Prostate gland (tissue), 2 donors: Measurements from ENCODE around the gene ANKRD45. TPM values are rescaled to one million over a fixed set of nuclear protein-coding genes. Genes with fewer than 3 reads are reported as not detected.

Source experiments
- DNase-seq: peaks from one replicate; pipeline ENCODE4 v3.0.0-alpha.2; 2019; ENCODE audit warnings: low spot score
- H3K27ac ChIP-seq, 2 donors: fragments of 200-600 bp; sonication (generic); 2 replicates each; pipeline ENCODE4 v1.5.1; 2017 to 2019
- H3K27me3 ChIP-seq: fragments of 200-600 bp; sonication (generic); replicated peaks from 2 replicates; pipeline ENCODE4 v1.5.1; 2019; ENCODE audit not compliant: insufficient read depth
- H3K36me3 ChIP-seq, 2 donors: fragments of 200-600 bp; sonication (generic); 1 replicate in 1 of 2; 2 replicates in 1 of 2; pipeline versions ENCODE4 v1.5.1 to v1.8.1; 2017 to 2019
- H3K4me1 ChIP-seq: fragments of 200-600 bp; sonication (generic); replicated peaks from 2 replicates; pipeline ENCODE4 v1.5.1; 2019
- H3K4me3 ChIP-seq, 2 donors: fragments of 200-600 bp; sonication (generic); 2 replicates each; pipeline ENCODE4 v1.5.1; 2017 to 2019
- H3K9me3 ChIP-seq: fragments of 200-600 bp; sonication (generic); 2 replicates; pipeline ENCODE4 v1.5.1; 2017
- POLR2A ChIP-seq: fragments of 450-650 bp; IDR thresholded peaks from one replicate; pipeline ENCODE4 v1.6.1; 2016; ENCODE audit warnings: antibody characterized with exemption, mild to moderate bottlenecking
- POLR2AphosphoS5 ChIP-seq: sonication (generic); formaldehyde crosslinking; IDR thresholded peaks from one replicate; pipeline ENCODE4 v1.6.1; 2017; ENCODE audit warnings: antibody characterized with exemption
- WGBS: methylation state at CpG from one replicate; pipeline ENCODE4 v1.1.5; 2018; 5-methylcytosine and 5-hydroxymethylcytosine counted together
- intact Hi-C: fragments of 100-400 bp; cut with DNase I; formaldehyde crosslinking; loops from one replicate; pipeline ENCODE4 v1.14.2; 2022
- total RNA-seq, 2 donors: library from RNA; depleted of rRNA; stranded (reverse); fragments of >200 nt; gene quantifications; one replicate each; pipeline ENCODE4 v1.1.0, GENCODE V29; 2016
- TF ChIP-seq, protein P1 (sequence below), 4 experiments: fragments of 200-600 bp in 2 of 4; fragments of 450-650 bp in 2 of 4; sonication (generic) in 2 of 4; IDR thresholded peaks; 1 replicate in 3 of 4; 2 replicates in 1 of 4; pipeline ENCODE4 v1.5.1; 2016 to 2019; ENCODE audit warnings: antibody characterized with exemption in 4 of 4, mild to moderate bottlenecking in 2 of 4, moderate library complexity in 2 of 4

ANKRD45 gene
- total RNA-seq, 2 donors from 2014 or later = 2.3 TPM; not detected in 1

GRCh38 chr1:173663159-173663558 is 6.5 kb downstream of the ANKRD45 start:
- intact Hi-C loops = loop anchor here (10.0 kb wide), 1 partner anchor 158 kb away; no protein-coding TSS in a partner anchor
- 78% methylated on average over 3 of the region's 3 CpGs for WGBS
- Histone ChIP-seq H3K27me3 (no peaks in the 10 kb centered on the region), H3K9me3 (no peaks in the 10 kb centered on the region), H3K27ac (no peak overlapping the region), H3K4me3 (no peak overlapping the region), H3K36me3 (no peaks in the 10 kb centered on the region), H3K4me1 (no peaks in the 10 kb centered on the region)
- TF ChIP-seq POLR2AphosphoS5 = no peak
- no peak for TF ChIP-seq POLR2A
- TF ChIP-seq, protein P1, sequence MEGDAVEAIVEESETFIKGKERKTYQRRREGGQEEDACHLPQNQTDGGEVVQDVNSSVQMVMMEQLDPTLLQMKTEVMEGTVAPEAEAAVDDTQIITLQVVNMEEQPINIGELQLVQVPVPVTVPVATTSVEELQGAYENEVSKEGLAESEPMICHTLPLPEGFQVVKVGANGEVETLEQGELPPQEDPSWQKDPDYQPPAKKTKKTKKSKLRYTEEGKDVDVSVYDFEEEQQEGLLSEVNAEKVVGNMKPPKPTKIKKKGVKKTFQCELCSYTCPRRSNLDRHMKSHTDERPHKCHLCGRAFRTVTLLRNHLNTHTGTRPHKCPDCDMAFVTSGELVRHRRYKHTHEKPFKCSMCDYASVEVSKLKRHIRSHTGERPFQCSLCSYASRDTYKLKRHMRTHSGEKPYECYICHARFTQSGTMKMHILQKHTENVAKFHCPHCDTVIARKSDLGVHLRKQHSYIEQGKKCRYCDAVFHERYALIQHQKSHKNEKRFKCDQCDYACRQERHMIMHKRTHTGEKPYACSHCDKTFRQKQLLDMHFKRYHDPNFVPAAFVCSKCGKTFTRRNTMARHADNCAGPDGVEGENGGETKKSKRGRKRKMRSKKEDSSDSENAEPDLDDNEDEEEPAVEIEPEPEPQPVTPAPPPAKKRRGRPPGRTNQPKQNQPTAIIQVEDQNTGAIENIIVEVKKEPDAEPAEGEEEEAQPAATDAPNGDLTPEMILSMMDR (IDR thresholded peaks at IDR 0.05) = no peak
- no peak for DNase-seq

- DNase-seq = no peak
- 56% methylated on average over 1 of the region's 1 CpG for WGBS
- no peaks in the 10 kb centered on the region for H3K27me3 ChIP-seq
- H3K36me3 ChIP-seq = no peaks in the 10 kb centered on the region
- no peaks in the 10 kb centered on the region for H3K4me1 ChIP-seq
- no peak overlapping the region for H3K27ac ChIP-seq
- TF ChIP-seq, protein P1 (IDR thresholded peaks at IDR 0.05) = no peak
- TF ChIP-seq POLR2A (no peak), POLR2AphosphoS5 (no peak)
- H3K4me3 ChIP-seq = no peak overlapping the region
- intact Hi-C loops = loop anchor here (10.0 kb wide), 1 partner anchor 157 kb away; no protein-coding TSS in a partner anchor
- H3K9me3 ChIP-seq = no peaks in the 10 kb centered on the region
These were observed 7.9 kb downstream of the ANKRD45 start for GRCh38 chr1:173661763-173662162.

DNA sequence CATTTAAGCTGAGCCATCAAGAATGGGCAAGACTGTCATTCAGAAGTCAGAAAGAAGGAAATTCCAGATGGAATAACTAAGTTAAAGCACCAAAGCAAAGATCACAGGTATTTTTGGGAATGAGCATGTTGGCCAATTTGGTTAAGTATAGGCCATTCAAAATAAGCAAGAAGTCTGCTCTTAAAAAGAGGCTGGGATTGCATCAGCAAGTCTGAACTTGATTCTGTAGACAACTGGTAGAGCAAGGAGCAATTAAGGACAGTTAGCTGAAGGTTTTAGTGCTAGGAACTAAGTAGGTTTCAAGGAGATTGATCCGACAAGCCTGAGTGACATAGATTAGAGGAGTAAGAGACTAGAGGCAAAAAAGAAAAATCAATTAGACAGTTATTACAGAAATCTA is 8.4 kb downstream of the ANKRD45 start:
- WGBS = 47% methylated on average over 1 of the region's 1 CpG
- TF ChIP-seq POLR2AphosphoS5 = no peak
- TF ChIP-seq, protein P1 (IDR thresholded peaks at IDR 0.05) = no peak
- TF ChIP-seq POLR2A = no peak

GRCh38 chr1:173660306-173660705 is 9.3 kb downstream of the ANKRD45 start:
- H3K27ac ChIP-seq = no peak overlapping the region
- H3K36me3 ChIP-seq = no peaks in the 10 kb centered on the region
- no peak for DNase-seq
- H3K4me3 ChIP-seq = no peak overlapping the region
- H3K27me3 ChIP-seq = no peaks in the 10 kb centered on the region
- no peaks in the 10 kb centered on the region for H3K9me3 ChIP-seq
- intact Hi-C loops = loop anchor here (10.0 kb wide), 1 partner anchor 156 kb away; no protein-coding TSS in a partner anchor
- TF ChIP-seq POLR2A (no peak), POLR2AphosphoS5 (no peak)
- TF ChIP-seq, protein P1 (IDR thresholded peaks at IDR 0.05) = no peak
- 77% methylated on average over 2 of the region's 2 CpGs for WGBS
- no peaks in the 10 kb centered on the region for H3K4me1 ChIP-seq

More for the DNA sequence above, 8.4 kb downstream of the ANKRD45 start:
- H3K27me3 ChIP-seq = no peaks in the 10 kb centered on the region
- no peaks in the 10 kb centered on the region for H3K4me1 ChIP-seq
- no peak for DNase-seq
- no peaks in the 10 kb centered on the region for H3K36me3 ChIP-seq
- intact Hi-C loops = loop anchor here (10.0 kb wide), 1 partner anchor 156 kb away; no protein-coding TSS in a partner anchor
- H3K27ac ChIP-seq = no peak overlapping the region
- no peak overlapping the region for H3K4me3 ChIP-seq
- H3K9me3 ChIP-seq = no peaks in the 10 kb centered on the region

GRCh38 chr1:173648880-173649605 is 20.6 kb downstream of the ANKRD45 start:
- Histone ChIP-seq H3K36me3 (no peaks in the 10 kb centered on the region), H3K27ac (no peak overlapping the region), H3K27me3 (no peaks in the 10 kb centered on the region), H3K4me1 (no peaks in the 10 kb centered on the region), H3K9me3 (no peaks in the 10 kb centered on the region), H3K4me3 (no peak overlapping the region)
- no peak for DNase-seq
- TF ChIP-seq POLR2A (no peak), POLR2AphosphoS5 (no peak)
- TF ChIP-seq, protein P1 (IDR thresholded peaks at IDR 0.05) = no peak
- intact Hi-C loops = no loop called here
